ENCODE measurements around the gene HTRA3.

HTRA3 gene

DNA sequence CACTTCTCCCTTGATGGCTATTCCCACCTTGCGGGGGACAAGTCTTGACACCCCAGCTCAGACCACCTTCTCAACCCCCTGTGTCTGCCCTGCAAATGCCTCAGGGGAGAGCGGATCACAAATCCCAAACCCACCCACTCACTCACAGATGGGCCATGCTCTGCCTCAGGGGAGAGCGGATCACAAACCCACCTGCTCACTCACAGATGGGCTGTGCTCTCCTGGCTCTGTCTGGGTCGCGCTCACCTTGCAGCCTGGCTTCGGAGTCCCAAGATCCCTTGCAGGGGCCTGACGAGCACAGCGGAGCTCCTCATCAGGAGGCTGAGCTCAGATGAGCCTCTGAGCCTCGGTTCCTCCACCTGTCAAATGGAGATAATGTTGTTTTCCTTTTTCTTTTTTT, 38.6 kb downstream of the HTRA3 start:
- no peak for DNase-seq (ENCODE audit: low spot score)
- TF ChIP-seq, protein P1, sequence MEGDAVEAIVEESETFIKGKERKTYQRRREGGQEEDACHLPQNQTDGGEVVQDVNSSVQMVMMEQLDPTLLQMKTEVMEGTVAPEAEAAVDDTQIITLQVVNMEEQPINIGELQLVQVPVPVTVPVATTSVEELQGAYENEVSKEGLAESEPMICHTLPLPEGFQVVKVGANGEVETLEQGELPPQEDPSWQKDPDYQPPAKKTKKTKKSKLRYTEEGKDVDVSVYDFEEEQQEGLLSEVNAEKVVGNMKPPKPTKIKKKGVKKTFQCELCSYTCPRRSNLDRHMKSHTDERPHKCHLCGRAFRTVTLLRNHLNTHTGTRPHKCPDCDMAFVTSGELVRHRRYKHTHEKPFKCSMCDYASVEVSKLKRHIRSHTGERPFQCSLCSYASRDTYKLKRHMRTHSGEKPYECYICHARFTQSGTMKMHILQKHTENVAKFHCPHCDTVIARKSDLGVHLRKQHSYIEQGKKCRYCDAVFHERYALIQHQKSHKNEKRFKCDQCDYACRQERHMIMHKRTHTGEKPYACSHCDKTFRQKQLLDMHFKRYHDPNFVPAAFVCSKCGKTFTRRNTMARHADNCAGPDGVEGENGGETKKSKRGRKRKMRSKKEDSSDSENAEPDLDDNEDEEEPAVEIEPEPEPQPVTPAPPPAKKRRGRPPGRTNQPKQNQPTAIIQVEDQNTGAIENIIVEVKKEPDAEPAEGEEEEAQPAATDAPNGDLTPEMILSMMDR (IDR thresholded peaks at IDR 0.05; ENCODE audit: extremely low read depth, insufficient read depth, missing control alignments), result no peak
- in situ Hi-C loops (cut with MboI; ENCODE audit: low pct_unique_long_range_greater_than_20kb, low sequenced_read_pairs, unreplicated experiment), result no loop called here

GRCh38 chr4:8308856-8309771, 39.6 kb downstream of the HTRA3 start:
- no peak for DNase-seq (ENCODE audit: low spot score)
- in situ Hi-C loops (cut with MboI; ENCODE audit: low pct_unique_long_range_greater_than_20kb, low sequenced_read_pairs, unreplicated experiment), result no loop called here
- TF ChIP-seq, protein P1 (IDR thresholded peaks at IDR 0.05; ENCODE audit: extremely low read depth, insufficient read depth, missing control alignments), result no peak

GRCh38 chr4:8310306-8310705, 40.8 kb downstream of the HTRA3 start:
- TF ChIP-seq, protein P1 (IDR thresholded peaks at IDR 0.05; ENCODE audit: extremely low read depth, insufficient read depth, missing control alignments), result no peak
- in situ Hi-C loops (cut with MboI; ENCODE audit: low pct_unique_long_range_greater_than_20kb, low sequenced_read_pairs, unreplicated experiment), result no loop called here
- DNase-seq (ENCODE audit: low spot score), result no peak

- TF ChIP-seq, protein P1 (IDR thresholded peaks at IDR 0.05; ENCODE audit: extremely low read depth, insufficient read depth, missing control alignments), result no peak
- in situ Hi-C loops (cut with MboI; ENCODE audit: low pct_unique_long_range_greater_than_20kb, low sequenced_read_pairs, unreplicated experiment), result no loop called here
- DNase-seq (ENCODE audit: low spot score), result no peak
Observed at GRCh38 chr4:8311101-8312068, 41.8 kb downstream of the HTRA3 start.

DNA sequence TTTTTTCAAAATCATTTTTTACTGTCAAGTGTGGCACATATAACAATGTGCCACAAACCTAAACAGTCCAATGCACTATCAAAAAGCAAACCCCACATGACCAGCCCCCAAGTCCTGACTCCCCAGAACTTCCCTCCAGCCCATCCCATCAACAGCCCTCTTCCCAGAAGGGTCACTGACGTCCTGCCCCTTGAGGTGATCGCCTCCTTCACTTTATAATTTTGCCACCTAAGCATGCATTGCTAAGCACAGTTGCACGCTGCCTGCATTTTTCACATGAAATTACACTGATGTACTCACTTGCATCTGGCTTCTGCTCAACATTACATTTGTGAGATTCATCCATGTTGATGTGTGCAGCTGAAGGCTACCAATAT, 42.5 kb downstream of the HTRA3 start:
- in situ Hi-C loops (cut with MboI; ENCODE audit: low pct_unique_long_range_greater_than_20kb, low sequenced_read_pairs, unreplicated experiment), result no loop called here
- TF ChIP-seq, protein P1 (IDR thresholded peaks at IDR 0.05; ENCODE audit: extremely low read depth, insufficient read depth, missing control alignments), result no peak
- DNase-seq (ENCODE audit: low spot score), result no peak

DNA sequence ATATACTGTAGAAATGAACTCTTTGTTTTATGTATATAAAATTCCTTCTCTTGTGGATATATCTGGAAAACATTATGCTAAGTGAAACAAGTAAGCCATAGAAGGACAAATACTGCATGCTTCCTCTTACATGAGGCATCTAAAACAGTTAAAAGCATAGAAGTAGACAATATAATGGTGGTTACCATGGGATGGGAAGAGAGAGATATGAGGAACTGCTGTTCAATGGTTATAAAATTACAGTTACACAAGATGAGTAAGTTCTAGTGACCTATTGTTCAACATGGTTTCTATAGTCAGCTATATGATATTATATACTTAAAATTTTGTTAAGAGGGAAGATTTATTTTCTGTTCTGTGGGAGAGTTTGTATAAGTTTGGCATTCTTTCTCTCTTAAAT, 43.4 kb downstream of the HTRA3 start:
- TF ChIP-seq, protein P1 (IDR thresholded peaks at IDR 0.05; ENCODE audit: extremely low read depth, insufficient read depth, missing control alignments), result no peak
- in situ Hi-C loops (cut with MboI; ENCODE audit: low pct_unique_long_range_greater_than_20kb, low sequenced_read_pairs, unreplicated experiment), result no loop called here
- DNase-seq (ENCODE audit: low spot score), result no peak
